GM19452 (cell line): ENCODE results near the gene NEDD8.

Source experiments
- ATAC-seq: cut with Tn5 transposase; IDR thresholded peaks from one replicate; pipeline ENCODE4 v1.9.1; 2021; ENCODE audit not compliant: unreplicated experiment

NEDD8 gene

DNA sequence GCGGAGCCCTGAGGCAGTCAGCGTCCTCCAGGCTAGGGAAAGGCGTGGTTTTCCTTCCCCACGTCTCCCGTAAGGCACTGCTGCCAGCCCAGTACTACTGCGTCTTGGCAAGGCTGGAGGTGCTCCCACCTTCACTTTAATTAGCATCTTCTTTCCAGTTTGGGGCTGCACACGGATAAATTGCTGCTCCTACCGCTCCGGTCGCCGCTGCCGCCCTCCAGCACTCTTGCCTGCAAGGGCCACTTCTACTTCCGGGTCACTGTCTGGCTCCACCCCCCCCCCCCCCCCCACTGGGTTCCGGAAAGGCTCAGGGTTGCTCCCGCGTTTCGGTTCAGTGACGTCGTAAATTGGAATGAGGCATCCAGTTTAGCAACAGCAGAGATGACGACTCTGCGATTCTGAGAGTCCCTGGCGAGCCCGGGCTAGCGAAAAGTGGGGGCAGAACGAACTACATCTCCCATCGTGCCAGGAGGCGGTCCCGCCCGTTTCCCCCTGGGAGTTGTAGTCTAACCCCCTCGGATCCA lies at the start of gene NEDD8:
NEDD8 (minus strand) TSS at position 247 of the 524 bp plus-strand sequence; CDS start at position 147, 100 bp downstream.
- peak; percentile 64 for ATAC-seq

DNA sequence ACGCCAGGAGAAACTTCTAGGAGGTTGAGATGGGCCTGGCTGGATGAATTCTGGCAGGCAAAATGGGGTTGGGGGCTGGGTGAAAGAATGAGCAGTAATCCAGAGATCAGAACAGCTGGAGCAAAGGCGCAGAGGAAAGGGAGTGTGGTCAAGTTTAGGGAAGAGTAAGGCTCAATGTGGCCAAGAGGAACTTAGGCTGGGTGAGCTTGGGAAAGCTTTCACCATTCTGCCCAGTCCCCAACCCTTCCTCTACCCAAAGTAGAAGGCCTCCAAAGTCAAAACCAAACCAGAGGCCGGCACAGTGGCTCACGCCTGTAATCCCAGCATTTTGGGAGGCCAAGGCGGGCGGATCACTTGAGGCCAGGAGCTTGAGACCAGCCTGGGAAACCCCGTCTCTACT lies 49.5 kb upstream of the NEDD8 start:
- ATAC-seq: no peak

- ATAC-seq: no peak
Measured at GRCh38 chr14:24280797-24281460, 48.8 kb upstream of the NEDD8 start.

GRCh38 chr14:24279301-24280186 lies 47.4 kb upstream of the NEDD8 start:
- ATAC-seq: peak; percentile 57

DNA sequence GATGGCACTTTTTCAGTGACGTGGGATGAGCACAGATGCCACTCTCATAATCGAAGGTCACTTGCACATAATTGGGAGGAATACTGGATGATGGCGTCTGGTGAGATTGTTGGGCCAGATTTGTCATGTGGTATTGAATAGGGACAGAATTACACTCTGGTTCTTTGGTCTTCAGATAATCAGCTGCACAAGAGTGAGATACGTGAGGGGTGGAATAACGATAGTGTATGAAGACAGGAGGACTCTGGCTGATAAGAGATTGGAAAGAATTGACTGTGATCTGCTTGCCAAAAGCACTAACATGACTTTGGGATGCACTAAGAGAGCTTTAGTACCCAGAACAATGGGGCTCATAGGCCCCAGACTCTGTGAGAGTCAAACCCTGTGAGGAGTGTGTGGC lies 46.3 kb upstream of the NEDD8 start:
- ATAC-seq: no peak

- ATAC-seq: no peak
Measured at GRCh38 chr14:24277606-24278321, 45.6 kb upstream of the NEDD8 start.

GRCh38 chr14:24277071-24277470 lies 44.9 kb upstream of the NEDD8 start:
- no peak for ATAC-seq

DNA sequence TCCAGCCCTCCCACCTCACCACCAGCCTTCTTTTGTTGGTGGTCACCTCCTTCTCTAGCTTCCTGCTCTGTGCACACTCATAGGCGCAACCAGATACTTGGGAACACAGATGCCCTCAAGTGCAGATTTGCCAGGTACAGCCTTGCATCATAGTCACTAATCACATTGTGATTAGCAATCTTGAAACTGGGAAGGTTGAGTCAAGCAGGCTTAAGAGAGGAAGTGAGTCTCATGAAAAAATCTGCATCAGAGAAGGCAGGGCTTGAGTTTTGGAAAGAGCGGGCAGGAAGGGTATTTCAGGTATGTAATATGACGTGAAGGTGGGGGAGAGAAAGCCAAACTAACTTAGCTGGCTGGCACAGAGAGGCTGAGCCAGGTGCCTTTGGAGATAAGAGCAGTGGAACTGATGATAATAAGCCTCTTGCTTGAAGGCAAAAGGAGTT lies 42.0 kb upstream of the NEDD8 start:
- peak; percentile 41 for ATAC-seq

GRCh38 chr14:24273422-24273998 lies 41.3 kb upstream of the NEDD8 start:
- ATAC-seq: no peak

DNA sequence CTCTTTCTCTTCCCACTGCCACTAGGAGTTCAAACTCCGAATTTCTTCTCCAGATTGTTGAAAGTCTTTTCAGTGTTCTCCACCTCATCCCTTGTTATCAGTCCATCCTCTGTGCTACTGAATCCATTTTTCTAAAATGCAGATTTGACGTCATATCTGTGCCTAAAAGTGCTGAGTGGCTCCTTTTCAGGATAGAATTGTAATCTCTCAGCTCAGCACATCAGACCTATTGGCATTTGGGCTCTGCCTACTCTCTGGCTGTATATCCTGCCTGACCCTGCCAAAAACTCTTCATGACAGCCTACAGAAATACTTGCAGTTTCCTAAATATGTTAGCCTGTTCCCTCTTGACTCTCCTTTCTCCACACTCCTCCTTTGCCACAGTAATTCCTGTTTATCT lies 40.3 kb upstream of the NEDD8 start:
- no peak for ATAC-seq

DNA sequence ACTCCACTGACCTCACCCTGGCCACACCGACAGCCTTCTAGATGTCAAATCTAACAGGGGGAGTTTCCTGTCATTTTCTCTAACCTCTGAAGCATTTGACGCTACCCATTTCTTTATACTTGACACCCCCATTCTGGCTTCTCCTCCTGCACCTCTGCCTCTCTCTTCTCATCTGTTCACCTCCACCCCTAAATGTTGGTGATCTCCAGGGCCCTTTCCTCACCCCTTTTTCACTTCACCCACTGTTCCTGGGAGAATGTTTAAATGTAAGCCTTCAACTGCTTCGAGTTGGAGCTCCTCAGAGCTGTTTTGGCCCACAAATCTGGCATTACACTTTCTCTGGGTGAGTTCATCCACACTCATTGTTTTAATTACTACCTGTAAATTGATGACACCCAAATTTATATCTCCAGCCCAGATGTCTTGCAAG lies 39.7 kb upstream of the NEDD8 start:
- no peak for ATAC-seq

- peak; percentile 85 for ATAC-seq
Measured at GRCh38 chr14:24271134-24271833, 39.1 kb upstream of the NEDD8 start, which contains the start of gene RABGGTA. RABGGTA (minus strand) TSS chr14:24271597; CDS start chr14:24271115, 482 bp downstream.

DNA sequence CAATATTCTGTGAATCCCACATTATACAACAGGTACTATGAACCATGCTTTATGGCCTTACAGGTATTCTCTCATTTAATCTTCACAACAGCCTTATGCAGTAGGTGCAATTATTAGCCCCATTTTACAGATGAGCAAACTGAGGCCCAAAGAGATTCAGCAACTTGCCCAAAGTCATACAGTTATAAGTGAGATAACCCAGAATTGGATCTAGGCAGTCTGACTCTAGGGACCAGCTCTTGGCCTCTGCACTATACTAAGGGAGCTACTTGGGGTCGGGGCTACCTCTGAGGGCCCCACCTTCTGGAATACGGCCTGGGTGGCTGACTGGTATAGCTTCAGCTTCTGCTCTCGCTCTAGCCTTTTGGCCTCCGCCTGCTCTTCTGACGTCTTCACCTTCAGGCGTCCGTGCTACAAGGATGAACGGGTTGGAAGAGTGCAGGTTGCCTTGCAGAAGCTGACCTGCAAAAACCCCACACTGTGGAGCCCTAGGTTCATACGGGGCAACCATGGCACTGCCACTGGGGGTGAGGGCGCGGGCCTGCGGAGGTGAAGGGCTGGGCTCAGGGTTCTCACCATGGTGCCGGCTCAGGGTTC lies 38.5 kb upstream of the NEDD8 start:
- ATAC-seq: no peak

DNA sequence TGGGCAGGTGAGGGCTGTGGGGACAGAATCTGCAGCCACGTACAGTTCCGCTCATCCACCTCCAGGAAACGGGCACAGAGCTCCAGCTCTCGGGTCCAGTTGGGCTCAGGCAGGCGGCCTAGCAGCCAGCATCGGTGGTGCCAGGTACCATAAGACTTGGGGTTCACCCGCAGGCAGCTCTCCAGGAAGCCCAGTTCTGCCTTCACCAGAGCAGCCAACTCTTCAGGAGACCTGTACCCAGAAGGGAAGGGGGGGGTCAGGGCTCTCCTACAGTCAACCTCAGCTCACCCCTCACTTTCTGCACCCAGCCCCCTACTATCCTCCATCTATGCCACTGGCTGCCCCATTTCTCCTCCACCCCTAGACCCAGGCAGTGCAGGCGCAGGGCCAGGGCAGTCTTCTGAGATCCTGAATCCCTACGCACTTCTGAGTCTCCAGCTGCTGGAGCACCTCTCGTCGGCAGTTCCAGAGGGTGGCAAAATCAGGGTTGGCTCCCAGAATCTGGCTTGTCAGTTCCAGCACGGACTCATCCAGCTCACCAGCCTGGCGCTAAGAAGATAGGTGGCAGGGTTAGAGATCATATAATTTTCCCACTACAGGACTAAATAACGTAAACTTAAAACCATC lies 37.9 kb upstream of the NEDD8 start:
- ATAC-seq: no peak

DNA sequence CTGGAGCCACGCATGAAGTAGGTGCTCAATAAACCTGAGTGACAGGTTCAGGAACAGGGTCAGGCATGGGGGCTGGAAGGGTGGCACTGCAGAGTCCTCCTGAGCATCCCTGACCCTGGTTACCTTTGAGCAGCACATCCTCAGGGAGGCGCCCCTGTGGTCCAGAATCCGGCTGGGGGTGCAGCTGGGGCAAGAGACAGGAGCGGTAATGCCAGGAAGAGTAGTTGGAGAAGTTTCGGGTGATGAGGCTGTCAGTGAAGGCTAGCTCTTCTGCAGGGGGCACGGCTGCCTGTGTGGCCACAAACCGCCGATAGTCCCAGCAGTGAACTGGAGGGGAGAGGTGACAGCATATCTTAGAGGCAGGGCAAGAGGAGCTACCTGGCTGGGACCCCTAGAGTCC lies 37.2 kb upstream of the NEDD8 start:
- ATAC-seq: no peak

GRCh38 chr14:24268225-24268624 lies 36.1 kb upstream of the NEDD8 start:
- no peak for ATAC-seq

GRCh38 chr14:24267516-24267915 lies 35.3 kb upstream of the NEDD8 start:
- no peak for ATAC-seq

- no peak for ATAC-seq
Measured at GRCh38 chr14:24266344-24267244, 34.4 kb upstream of the NEDD8 start.
